OCI-LY3 (cell line): ENCODE measurements around the gene GPM6B.
"Not testable (repeated sequence)": the region's sequence is repeated elsewhere in the genome, so short reads cannot be mapped to it uniquely, and the experiment has no call there.

Experiments
- EZH2phosphoT487 ChIP-seq: fragments of 200-600 bp; shearing (Covaris generic); IDR thresholded peaks from 2 replicates; pipeline ENCODE4 v1.6.1; 2018; ENCODE audit warnings: antibody characterized with exemption, mixed run types, low read depth
- TF ChIP-seq, protein P1 (sequence below): fragments of 200-600, 300-600 bp; sonication (generic); IDR thresholded peaks from 2 replicates; pipeline ENCODE4 v1.5.1; 2014; ENCODE audit warnings: antibody characterized with exemption, low read length, low read depth

DNA sequence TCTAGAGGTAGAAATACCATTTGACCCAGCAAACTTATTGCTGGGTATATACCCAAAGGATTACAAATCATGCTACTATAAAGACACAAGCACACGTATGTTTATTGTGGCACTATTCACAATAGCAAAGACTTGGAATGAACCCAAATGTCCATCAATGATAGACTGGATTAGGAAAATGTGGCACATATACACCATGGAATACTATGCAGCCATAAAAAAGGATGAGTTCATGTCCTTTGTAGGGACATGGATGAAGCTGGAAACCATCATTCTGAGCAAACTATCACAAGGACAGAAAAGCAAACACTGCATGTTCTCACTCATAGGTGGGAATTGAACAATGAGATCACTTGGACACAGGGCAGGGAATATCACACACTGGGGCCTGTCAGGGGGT, 86.4 kb downstream of the GPM6B start:
- TF ChIP-seq EZH2phosphoT487, result not testable (repeated sequence)
- TF ChIP-seq, protein P1, sequence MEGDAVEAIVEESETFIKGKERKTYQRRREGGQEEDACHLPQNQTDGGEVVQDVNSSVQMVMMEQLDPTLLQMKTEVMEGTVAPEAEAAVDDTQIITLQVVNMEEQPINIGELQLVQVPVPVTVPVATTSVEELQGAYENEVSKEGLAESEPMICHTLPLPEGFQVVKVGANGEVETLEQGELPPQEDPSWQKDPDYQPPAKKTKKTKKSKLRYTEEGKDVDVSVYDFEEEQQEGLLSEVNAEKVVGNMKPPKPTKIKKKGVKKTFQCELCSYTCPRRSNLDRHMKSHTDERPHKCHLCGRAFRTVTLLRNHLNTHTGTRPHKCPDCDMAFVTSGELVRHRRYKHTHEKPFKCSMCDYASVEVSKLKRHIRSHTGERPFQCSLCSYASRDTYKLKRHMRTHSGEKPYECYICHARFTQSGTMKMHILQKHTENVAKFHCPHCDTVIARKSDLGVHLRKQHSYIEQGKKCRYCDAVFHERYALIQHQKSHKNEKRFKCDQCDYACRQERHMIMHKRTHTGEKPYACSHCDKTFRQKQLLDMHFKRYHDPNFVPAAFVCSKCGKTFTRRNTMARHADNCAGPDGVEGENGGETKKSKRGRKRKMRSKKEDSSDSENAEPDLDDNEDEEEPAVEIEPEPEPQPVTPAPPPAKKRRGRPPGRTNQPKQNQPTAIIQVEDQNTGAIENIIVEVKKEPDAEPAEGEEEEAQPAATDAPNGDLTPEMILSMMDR, result not testable (repeated sequence)
